Endothelial cell of umbilical vein (primary cell): ENCODE data around the gene C10orf105.

Experiments used
- EZH2 ChIP-seq: IDR thresholded peaks from 2 replicates; pipeline ENCODE4 v1.6.1; 2012; ENCODE audit warnings: borderline replicate concordance, low read depth, mild to moderate bottlenecking, moderate library complexity, low read length, inconsistent platforms; ENCODE audit not compliant: severe bottlenecking
- POLR2A ChIP-seq: IDR thresholded peaks from 2 replicates; pipeline ENCODE4 v1.6.1; 2012; ENCODE audit warnings: low read depth, mild to moderate bottlenecking, control low read depth, low read length
- TF ChIP-seq, protein P1 (sequence below), 2 donors: IDR thresholded peaks; 1 replicate in 1 of 2; 2 replicates in 1 of 2; pipeline ENCODE4 v1.5.1; 2011; ENCODE audit warnings: low read length in 2 of 2, mild to moderate bottlenecking in 2 of 2, moderate library complexity in 2 of 2, control low read depth in 1 of 2, inconsistent platforms in 1 of 2, low read depth in 1 of 2; ENCODE audit not compliant: insufficient read depth in 1 of 2; ENCODE audit errors: extremely low read depth in 1 of 2

- TF ChIP-seq, protein P1, sequence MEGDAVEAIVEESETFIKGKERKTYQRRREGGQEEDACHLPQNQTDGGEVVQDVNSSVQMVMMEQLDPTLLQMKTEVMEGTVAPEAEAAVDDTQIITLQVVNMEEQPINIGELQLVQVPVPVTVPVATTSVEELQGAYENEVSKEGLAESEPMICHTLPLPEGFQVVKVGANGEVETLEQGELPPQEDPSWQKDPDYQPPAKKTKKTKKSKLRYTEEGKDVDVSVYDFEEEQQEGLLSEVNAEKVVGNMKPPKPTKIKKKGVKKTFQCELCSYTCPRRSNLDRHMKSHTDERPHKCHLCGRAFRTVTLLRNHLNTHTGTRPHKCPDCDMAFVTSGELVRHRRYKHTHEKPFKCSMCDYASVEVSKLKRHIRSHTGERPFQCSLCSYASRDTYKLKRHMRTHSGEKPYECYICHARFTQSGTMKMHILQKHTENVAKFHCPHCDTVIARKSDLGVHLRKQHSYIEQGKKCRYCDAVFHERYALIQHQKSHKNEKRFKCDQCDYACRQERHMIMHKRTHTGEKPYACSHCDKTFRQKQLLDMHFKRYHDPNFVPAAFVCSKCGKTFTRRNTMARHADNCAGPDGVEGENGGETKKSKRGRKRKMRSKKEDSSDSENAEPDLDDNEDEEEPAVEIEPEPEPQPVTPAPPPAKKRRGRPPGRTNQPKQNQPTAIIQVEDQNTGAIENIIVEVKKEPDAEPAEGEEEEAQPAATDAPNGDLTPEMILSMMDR (IDR thresholded peaks at IDR 0.05; ENCODE audit: extremely low read depth in 1 of 2, insufficient read depth in 1 of 2, low read depth in 1 of 2, low read length in 2 of 2) = no peak
- TF ChIP-seq POLR2A (no peak), EZH2 (no peak)
Measured at GRCh38 chr10:71717551-71717951, 2.0 kb downstream of the C10orf105 start.
